HS-27A (cell line): ENCODE results near the gene ECSIT.

Source experiments
- DNase-seq: peaks from one replicate; pipeline ENCODE4 v3.0.0-alpha.2; 2012; ENCODE audit warnings: low read depth, missing footprints

Gene ECSIT

GRCh38 chr19:11550265-11550664 lies 21.3 kb upstream of the ECSIT start:
- DNase-seq = no peak

DNA sequence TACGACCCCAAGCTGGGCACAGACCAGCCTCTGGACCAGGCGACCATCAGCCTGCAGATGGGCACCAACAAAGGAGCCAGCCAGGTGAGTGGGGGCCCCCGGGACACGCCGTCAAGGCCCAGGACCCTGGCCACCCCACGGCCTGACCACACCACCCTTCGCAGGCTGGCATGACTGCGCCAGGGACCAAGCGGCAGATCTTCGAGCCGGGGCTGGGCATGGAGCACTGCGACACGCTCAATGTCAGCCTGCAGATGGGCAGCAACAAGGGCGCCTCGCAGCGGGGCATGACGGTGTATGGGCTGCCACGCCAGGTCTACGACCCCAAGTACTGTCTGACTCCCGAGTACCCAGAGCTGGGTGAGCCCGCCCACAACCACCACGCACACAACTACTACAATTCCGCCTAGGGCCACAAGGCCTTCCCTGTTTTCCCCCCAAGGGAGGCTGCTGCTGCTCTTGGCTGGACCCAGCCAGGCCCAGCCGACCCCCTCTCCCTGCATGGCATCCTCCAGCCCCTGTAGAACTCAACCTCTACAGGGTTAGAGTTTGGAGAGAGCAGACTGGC lies 20.5 kb upstream of the ECSIT start:
- no peak for DNase-seq

GRCh38 chr19:11547929-11548700 lies 19.2 kb upstream of the ECSIT start:
- no peak for DNase-seq

GRCh38 chr19:11541238-11541637 lies 12.3 kb upstream of the ECSIT start:
- DNase-seq = no peak

GRCh38 chr19:11540645-11541044 lies 11.7 kb upstream of the ECSIT start:
- no peak for DNase-seq

- DNase-seq = no peak
Observed at GRCh38 chr19:11539495-11540365, 10.8 kb upstream of the ECSIT start.

DNA sequence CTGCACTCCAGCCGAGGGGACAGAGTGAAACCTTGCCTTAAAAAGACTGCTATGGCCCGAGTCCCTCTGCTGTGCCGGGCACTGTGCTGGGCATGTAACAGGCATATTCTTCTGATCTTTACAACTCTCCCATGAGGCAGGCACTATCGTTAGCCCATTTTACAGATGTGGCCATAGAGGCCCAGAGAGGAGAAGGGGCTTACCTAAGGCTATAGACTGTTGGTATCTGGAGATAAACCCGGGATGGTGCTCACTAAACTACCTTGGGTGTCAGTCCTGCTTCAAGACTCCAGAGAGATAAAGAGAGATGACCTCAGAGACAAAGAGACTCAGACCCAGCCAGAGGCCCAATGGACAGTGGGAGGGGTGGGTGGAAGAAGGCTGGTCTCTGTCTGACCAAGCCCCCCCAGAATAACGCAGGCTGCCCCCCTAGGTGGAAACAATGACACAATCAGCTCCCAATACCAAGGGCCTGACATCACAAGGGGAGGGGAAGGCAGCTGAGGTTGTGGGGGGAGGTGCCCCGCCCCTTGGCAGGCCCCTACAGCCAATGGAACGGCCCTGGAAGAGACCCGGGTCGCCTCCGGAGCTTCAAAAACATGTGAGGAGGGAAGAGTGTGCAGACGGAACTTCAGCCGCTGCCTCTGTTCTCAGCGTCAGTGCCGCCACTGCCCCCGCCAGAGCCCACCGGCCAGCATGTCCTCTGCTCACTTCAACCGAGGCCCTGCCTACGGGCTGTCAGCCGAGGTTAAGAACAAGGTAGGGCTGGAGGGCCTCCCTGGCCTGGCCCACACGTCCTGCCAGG lies 9.5 kb upstream of the ECSIT start, which contains the start of gene CNN1:
CNN1 (plus strand) TSS at position 620 of the 805 bp plus-strand sequence; CDS start at position 697, 77 bp downstream.
- no peak for DNase-seq

DNA sequence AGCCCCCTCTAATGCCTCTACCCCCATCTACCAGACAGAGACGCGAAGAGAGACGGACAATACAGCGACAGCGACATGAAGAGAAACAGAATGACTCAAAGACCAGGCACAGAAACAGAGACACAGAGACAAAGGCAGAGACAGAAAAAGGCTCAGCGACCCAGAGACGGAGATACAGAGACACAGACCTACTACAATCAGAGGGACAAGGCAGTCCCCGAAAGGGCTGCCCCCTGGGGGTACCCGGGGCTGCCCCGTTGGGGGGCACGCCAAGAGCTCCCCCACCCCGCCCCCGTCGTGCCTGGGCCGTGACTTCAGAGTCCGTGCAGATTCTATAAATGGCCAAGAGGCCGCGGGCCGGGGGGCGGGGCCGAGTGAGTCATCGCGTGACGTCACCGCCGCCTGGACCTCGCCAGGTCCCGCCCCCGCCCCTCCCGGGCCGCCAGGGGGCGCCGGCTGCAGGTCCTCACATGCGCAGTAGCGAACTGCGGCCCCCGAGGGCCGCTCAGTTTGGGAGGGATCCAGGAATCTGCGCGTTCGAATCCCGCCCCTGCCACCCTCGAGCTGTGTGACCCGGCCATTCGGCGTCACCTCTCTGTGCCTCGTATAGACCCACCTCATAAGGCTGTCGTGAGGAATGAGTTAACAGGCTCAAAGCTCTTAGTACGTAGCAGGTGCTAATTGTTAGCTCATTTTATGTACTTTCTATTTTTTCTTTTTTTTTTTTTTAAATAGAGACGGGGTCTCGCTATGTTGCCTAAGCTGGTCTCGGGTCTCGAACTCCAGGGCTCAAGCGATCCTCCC lies 7.1 kb upstream of the ECSIT start:
- DNase-seq = peak; percentile 45

- no peak for DNase-seq
Observed at GRCh38 chr19:11534948-11535347, 6.0 kb upstream of the ECSIT start.

DNA sequence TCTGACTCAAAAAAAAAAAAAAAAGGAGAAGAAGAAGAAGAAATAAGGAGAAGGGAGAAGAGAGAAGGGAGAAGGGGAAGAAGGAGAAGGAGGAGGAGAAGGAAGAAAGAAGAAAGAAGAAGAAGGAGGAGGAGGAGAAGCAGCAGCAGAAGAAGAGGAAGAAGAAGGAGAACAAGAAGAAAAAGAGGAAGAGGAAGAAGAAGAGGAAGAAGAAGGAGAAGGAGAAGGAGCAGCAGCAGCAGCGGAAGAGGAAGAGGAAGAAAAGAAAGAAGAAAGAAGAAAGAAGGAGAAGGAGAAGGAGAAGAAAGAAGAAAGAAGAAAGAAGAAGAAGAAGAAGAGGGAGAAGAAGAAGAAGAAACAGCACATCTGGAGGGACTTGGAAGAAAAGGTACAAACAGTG lies 5.6 kb upstream of the ECSIT start:
- DNase-seq = no peak

GRCh38 chr19:11530432-11530831 lies 1.5 kb upstream of the ECSIT start:
- no peak for DNase-seq

- DNase-seq = no peak
Observed at GRCh38 chr19:11519138-11519537, 9.8 kb downstream of the ECSIT start.

GRCh38 chr19:11513946-11514345 lies 15.0 kb downstream of the ECSIT start:
- no peak for DNase-seq

GRCh38 chr19:11510444-11510843 lies 18.5 kb downstream of the ECSIT start:
- DNase-seq = no peak

DNA sequence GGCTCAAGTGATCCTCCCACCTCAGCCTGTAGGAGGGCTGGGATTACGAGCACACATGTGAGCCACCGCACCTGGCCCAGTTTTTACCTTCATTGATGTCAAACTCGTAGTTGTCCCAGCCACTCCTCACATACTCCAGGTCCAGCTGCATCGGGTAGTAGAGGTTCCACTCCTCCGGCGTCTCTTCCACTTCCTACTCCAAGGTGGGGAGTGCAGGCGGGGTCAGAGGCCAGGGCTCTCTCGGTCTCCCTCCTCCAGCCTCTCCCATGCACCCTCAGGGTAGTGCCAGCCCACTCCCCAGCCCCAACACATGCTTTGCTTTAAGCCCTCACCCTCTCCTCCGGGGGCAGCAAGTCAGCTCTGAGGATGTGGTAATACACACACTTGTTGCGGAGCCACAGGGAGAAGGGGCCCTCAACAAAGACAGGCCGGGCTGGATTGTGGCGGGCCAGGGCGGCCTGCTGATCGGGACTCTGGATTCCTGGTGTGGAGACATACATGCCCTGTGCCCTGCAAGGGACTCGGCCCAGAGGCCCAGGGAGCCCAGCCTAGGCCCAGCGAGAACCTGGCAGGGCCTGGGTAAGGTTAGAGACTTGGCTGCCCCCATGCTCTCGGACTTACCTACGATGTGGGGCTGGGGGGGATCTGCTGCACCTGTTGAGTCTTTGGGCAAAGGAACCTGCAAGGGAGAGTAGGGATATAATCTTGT lies 21.4 kb downstream of the ECSIT start:
- no peak for DNase-seq

- DNase-seq = no peak
Observed at GRCh38 chr19:11506967-11507366, 22.0 kb downstream of the ECSIT start.

GRCh38 chr19:11506101-11506555 lies 22.8 kb downstream of the ECSIT start:
- no peak for DNase-seq

DNA sequence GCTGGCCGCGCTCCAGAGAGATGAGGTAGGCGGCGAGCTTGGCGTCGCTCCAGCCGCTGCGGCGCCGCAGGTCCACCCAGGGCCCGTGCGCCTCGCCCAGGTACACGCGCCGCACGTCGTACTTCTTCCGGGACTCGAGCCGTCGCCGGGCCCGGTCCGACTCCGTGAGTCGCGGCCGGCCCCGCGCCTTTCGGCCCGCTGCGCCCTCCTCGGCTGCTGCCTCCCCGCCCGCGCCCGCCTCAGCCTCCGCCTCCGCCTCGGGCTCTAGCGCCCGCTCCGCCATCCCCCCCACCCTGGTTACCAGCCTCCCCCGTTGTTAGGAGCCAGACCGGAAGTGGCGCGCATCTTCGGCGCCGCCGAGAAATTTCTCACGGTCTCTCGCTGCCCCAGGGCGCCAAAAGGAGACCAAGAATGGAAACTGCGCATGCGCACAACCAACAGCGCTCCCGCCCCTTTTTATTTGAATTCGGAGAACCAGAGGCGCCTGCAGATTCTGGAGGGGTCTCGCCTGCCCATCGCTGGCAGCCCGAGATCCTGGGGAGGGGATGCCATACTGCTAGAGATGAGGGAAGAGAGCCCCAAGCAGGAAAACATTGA lies 23.3 kb downstream of the ECSIT start, which contains the start of gene ZNF653:
ZNF653 (minus strand) TSS at position 336 of the 597 bp plus-strand sequence; CDS start at position 283, 53 bp downstream.
- DNase-seq = peak; percentile 86

GRCh38 chr19:11505032-11505503 lies 23.9 kb downstream of the ECSIT start:
- peak; percentile 79 for DNase-seq
